K562 (cell line): ENCODE data around the gene NUTF2. TPM values are rescaled to one million over a fixed set of nuclear protein-coding genes. Genes with fewer than 3 reads are reported as not detected.

Source experiments
- CLOCK ChIP-seq: fragments of 250-450 bp; sonication (Bioruptor Pico); IDR thresholded peaks from 2 replicates; pipeline ENCODE4 v1.4.0; 2020; ENCODE audit warnings: mild to moderate bottlenecking, moderate library complexity, borderline replicate concordance
- DMBX1 ChIP-seq: fragments of 250-450 bp; sonication (Bioruptor Pico); IDR thresholded peaks from 2 replicates; pipeline ENCODE4 v1.8.0; 2022; ENCODE audit warnings: inconsistent platforms, mild to moderate bottlenecking, moderate library complexity, borderline replicate concordance
- ELF1 ChIP-seq: fragments of 200-800 bp; sonication (Bioruptor generic); IDR thresholded peaks from 2 replicates; pipeline ENCODE4 v1.6.1; 2016; ENCODE audit warnings: missing genetic modification characterization, missing compliant biosample characterization
- ERF ChIP-seq: fragments of 450-650 bp; formaldehyde crosslinking; IDR thresholded peaks from 2 replicates; pipeline ENCODE4 v1.4.0; 2020; ENCODE audit warnings: mild to moderate bottlenecking, mixed read lengths
- GABPB1 ChIP-seq: sonication (generic); formaldehyde crosslinking; IDR thresholded peaks from 2 replicates; pipeline ENCODE4 v1.8.0; 2022; ENCODE audit warnings: mild to moderate bottlenecking, missing genetic modification reagents
- MAFK ChIP-seq: IDR thresholded peaks from 2 replicates; pipeline ENCODE4 v1.6.1; 2011; ENCODE audit warnings: low read length, improper control_type of control experiment
- PML ChIP-seq: IDR thresholded peaks from 2 replicates; pipeline ENCODE4 v1.6.1; 2012; ENCODE audit warnings: low read length, inconsistent platforms
- POU5F1 ChIP-seq: fragments of 150-350 bp; IDR thresholded peaks from 2 replicates; pipeline ENCODE4 v1.6.1; 2014; ENCODE audit warnings: borderline replicate concordance, low read length, low read depth, mild to moderate bottlenecking; ENCODE audit not compliant: partially characterized antibody
- PRDM10 ChIP-seq: fragments of 450-650 bp; IDR thresholded peaks from 2 replicates; pipeline ENCODE4 v1.6.1; 2018; ENCODE audit not compliant: partially characterized antibody
- SMARCB1 ChIP-seq: IDR thresholded peaks from 2 replicates; pipeline ENCODE4 v1.6.1; 2011; ENCODE audit warnings: improper control_type of control experiment, low read depth; ENCODE audit not compliant: insufficient read length
- SRSF7 ChIP-seq: fragments of 200-400 bp; formaldehyde crosslinking; optimal IDR thresholded peaks from 2 replicates; pipeline ENCODE3; 2017; ENCODE audit warnings: mild to moderate bottlenecking, low read depth, low read length
- TAL1 ChIP-seq: fragments of 450-650 bp; IDR thresholded peaks from 2 replicates; pipeline ENCODE4 v1.6.1; 2016; ENCODE audit warnings: mild to moderate bottlenecking
- TOE1 ChIP-seq, 2 experiments: fragments of 450-650 bp in 1 of 2; sonication (generic) in 1 of 2; formaldehyde crosslinking in 1 of 2; IDR thresholded peaks; 2 replicates each; pipeline versions ENCODE4 v1.7.1 to v1.8.0; 2016 to 2022; ENCODE audit warnings: borderline replicate concordance in 2 of 2, mild to moderate bottlenecking in 2 of 2, antibody characterized with exemption in 1 of 2, inconsistent platforms in 1 of 2, low read depth in 1 of 2, missing genetic modification reagents in 1 of 2, moderate library complexity in 1 of 2
- ZBTB26 ChIP-seq: fragments of 450-650 bp; formaldehyde crosslinking; IDR thresholded peaks from 2 replicates; pipeline ENCODE4 v1.4.0; 2022; ENCODE audit warnings: missing genetic modification characterization
- ZNF134 ChIP-seq: fragments of 250-450 bp; sonication (Bioruptor Pico); conservative IDR thresholded peaks from 2 replicates; pipeline ENCODE4 v1.4.0; 2020
- ZNF583 ChIP-seq: fragments of 250-450 bp; sonication (Bioruptor Pico); IDR thresholded peaks from 2 replicates; pipeline ENCODE4 v1.4.0; 2020
- polyA plus RNA-seq, 8 experiments: library from polyadenylated mRNA; depleted of rRNA in 4 of 8; stranded (reverse) in 5 of 8; unstranded in 3 of 8; fragments of >200 nt; fragmentation: Nextera tagmentation in 2 of 8; fragmentation: Illumina TruSeq in 1 of 8; extraction: Ambion mirVana in 2 of 8; extraction: Trizol in 1 of 8; gene quantifications; 2 replicates each; pipeline versions ENCODE4 v1.2.1 to v1.2.3, GENCODE V29; 2011 to 2014; ENCODE audit warnings: inconsistent platforms in 1 of 8, missing spikeins in 1 of 8
- total RNA-seq, 7 experiments: library from RNA; depleted of rRNA in 6 of 7; stranded (reverse); fragments of >200 nt in 6 of 7; fragmentation: Illumina TruSeq in 2 of 7; extraction: Trizol in 2 of 7; gene quantifications; 2 replicates each; pipeline versions ENCODE4 v1.2.1 to v1.2.3, GENCODE V29; 2011 to 2021; ENCODE audit warnings: low replicate concordance in 1 of 7

NUTF2 gene
- total and polyA plus RNA-seq, 9 of the 15 experiments (the other 6 are each of a cell fraction or from before 2014, with no cell fraction given) = 106 to 248 (median 147) TPM

- TF ChIP-seq CLOCK (CRISPR knock-in tag) (no peak), PRDM10 (no peak), ZNF583 (CRISPR knock-in tag) (no peak), ERF (CRISPR knock-in tag) (peak; percentile 94), DMBX1 (CRISPR knock-in tag) (peak; percentile 44; the same call in 1 of the 2 replicates), TAL1 (no peak), PML (peak; percentile 56; the same call in 1 of the 2 replicates), TOE1 (IDR thresholded peaks at IDR 0.05; ENCODE audit: borderline replicate concordance) (peak; percentile 82), TOE1 (CRISPR knock-in tag; IDR thresholded peaks at IDR 0.05; ENCODE audit: borderline replicate concordance, low read depth) (no peak), MAFK (peak; percentile 26), ZNF134 (CRISPR knock-in tag) (no peak), ELF1 (tag) (peak; percentile 71), GABPB1 (CRISPR knock-in tag) (peak; percentile 100), SRSF7 (no peak), POU5F1 (no peak), SMARCB1 (no peak), ZBTB26 (CRISPR knock-in tag) (no peak)
Observed at GRCh38 chr16:67872631-67873434, 26.1 kb downstream of the NUTF2 start, which contains the start of gene EDC4 (continued).
